Measurements from ENCODE around the gene SDC3. TPM values are rescaled to one million over a fixed set of nuclear protein-coding genes. Genes with fewer than 3 reads are reported as not detected.

SDC3 gene
- total and polyA plus RNA-seq, 2 donors (not counting 1 experiment from before 2014, with no cell fraction given), result 0.30 to 4.6 TPM

DNA sequence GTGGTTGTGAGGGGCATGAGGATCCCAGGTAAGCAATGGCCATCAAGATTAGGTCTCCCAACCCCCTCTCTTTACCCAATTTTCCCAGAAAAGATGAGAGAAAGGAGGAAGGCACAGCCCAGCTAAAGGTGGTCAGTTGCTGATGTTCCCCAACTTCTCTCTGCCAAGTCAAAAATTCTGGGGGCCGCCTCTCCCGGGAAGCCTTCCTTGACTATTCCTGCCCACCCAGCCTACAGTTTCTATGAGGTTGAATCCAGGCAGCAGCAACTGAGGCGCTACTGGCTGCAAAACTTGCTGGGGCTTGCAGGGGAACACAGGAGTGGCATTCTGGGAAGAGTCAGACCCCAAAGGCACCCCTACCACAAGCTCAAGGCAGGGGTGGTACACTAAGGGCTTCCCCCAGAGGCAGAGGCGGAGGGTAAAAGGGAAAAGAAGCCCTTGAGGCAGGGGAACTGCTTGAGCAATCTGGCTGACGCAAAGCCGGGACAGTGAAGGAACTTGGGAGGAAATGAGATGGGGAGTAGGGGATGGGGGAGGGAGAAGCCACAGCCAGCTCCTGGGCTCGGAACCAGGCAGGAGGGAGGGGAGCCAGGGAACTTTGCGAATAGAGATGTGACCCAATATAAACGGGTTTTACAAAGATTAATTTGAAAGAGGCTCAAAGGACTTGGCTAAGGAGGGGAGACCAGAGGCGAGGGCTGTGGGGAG, 31.2 kb downstream of the SDC3 start:
- no peak for TF ChIP-seq EZH2 (IDR thresholded peaks at IDR 0.05; ENCODE audit: borderline replicate concordance, insufficient read depth, low read depth, low read length, poor library complexity, severe bottlenecking)
- TF ChIP-seq, protein P1, sequence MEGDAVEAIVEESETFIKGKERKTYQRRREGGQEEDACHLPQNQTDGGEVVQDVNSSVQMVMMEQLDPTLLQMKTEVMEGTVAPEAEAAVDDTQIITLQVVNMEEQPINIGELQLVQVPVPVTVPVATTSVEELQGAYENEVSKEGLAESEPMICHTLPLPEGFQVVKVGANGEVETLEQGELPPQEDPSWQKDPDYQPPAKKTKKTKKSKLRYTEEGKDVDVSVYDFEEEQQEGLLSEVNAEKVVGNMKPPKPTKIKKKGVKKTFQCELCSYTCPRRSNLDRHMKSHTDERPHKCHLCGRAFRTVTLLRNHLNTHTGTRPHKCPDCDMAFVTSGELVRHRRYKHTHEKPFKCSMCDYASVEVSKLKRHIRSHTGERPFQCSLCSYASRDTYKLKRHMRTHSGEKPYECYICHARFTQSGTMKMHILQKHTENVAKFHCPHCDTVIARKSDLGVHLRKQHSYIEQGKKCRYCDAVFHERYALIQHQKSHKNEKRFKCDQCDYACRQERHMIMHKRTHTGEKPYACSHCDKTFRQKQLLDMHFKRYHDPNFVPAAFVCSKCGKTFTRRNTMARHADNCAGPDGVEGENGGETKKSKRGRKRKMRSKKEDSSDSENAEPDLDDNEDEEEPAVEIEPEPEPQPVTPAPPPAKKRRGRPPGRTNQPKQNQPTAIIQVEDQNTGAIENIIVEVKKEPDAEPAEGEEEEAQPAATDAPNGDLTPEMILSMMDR (IDR thresholded peaks at IDR 0.05), result no peak
- no peak for ATAC-seq (ENCODE audit: low read depth)
- no peak overlapping the region for H3K27ac ChIP-seq (ENCODE audit: low read length in 2 of 2)
- Mint-ChIP-seq H3K27ac (no peak overlapping the region), H3K4me1 (peaks cover 25% of the 10 kb centered on the region), H3K27me3 (peaks cover 53% of the 10 kb centered on the region), H3K4me3 (no peak overlapping the region), H3K9me3 (ENCODE audit: insufficient read depth) (peaks cover 3% of the 10 kb centered on the region)
- no peak overlapping the region for H3K4me3 ChIP-seq (ENCODE audit: control extremely low read depth in 1 of 5, extremely low read depth in 1 of 5, insufficient read depth in 1 of 5, low read depth in 2 of 5, low read length in 4 of 5)
- CTCF ChIA-PET, result interaction anchor here (0.7 to 1.4 kb wide), 2 partner anchors 72 to 76 kb away, joined by 3 read pairs; no protein-coding TSS in a partner anchor
- H3K4me2 ChIP-seq (replicated peaks; ENCODE audit: low read depth, low read length, poor library complexity, severe bottlenecking), result no peak overlapping the region
- peaks cover 0 to 20% (median 3%) of the 10 kb centered on the region in 4 experiments for H3K27me3 ChIP-seq (replicated peaks in 1 of 4; ENCODE audit: control extremely low read depth in 1 of 4, control insufficient read depth in 3 of 4, insufficient read depth in 4 of 4, low read length in 3 of 4)
- no peak for DNase-seq
- no peaks in the 10 kb centered on the region for H3K36me3 ChIP-seq (replicated peaks in 1 of 2; ENCODE audit: control extremely low read depth in 1 of 2, control insufficient read depth in 1 of 2, extremely low read depth in 1 of 2, insufficient read depth in 2 of 2, low read length in 1 of 2)
- WGBS (ENCODE audit: insufficient coverage), result 38% methylated on average over 7 of the region's 10 CpGs
- intact Hi-C loops (cut with micrococcal nuclease), result no loop called here
- H3K9ac ChIP-seq (ENCODE audit: low read length), result no peak overlapping the region
- peaks cover 0 to 20% (median 4%) of the 10 kb centered on the region in 3 donors for H3K9me3 ChIP-seq (ENCODE audit: control extremely low read depth in 1 of 3, control insufficient read depth in 2 of 3, insufficient read depth in 1 of 3, low read length in 2 of 3)
- peaks cover 14 to 19% of the 10 kb centered on the region in 2 donors for H3K4me1 ChIP-seq (ENCODE audit: control insufficient read depth in 2 of 2, insufficient read depth in 2 of 2, low read length in 2 of 2)
- no peaks in the 10 kb centered on the region for H4K20me1 ChIP-seq (ENCODE audit: control insufficient read depth, insufficient read depth, low read length, poor library complexity, severe bottlenecking)
- no peak overlapping the region for H2AFZ ChIP-seq (ENCODE audit: insufficient read depth, low read depth, low read length, poor library complexity, severe bottlenecking)
- no peaks in the 10 kb centered on the region for H3K79me2 ChIP-seq (ENCODE audit: control insufficient read depth, insufficient read depth, low read length)
- POLR2A ChIA-PET, result no interaction called here

Measured in B cell (primary cell).